Stimulated activated CD8-positive, alpha-beta memory T cell treated with anti-CD3 and anti-CD28 coated beads, Interleukin-7, amount 100 ng/mL, for 4 hours (primary cell): ENCODE measurements around the gene PTK6.
"Not testable (repeated sequence)": the region's sequence is repeated elsewhere in the genome, so short reads cannot be mapped to it uniquely, and the experiment has no call there.

Source experiments
- DNase-seq, 2 donors: peaks; one replicate each; pipeline ENCODE4 v3.0.0-alpha.2; 2020; ENCODE audit warnings: low read depth in 2 of 2

The PTK6 gene

GRCh38 chr20:63495167-63495720 is 41.9 kb downstream of the PTK6 start:
- no peak for DNase-seq

- DNase-seq, result no peak
These were observed 42.6 kb downstream of the PTK6 start for GRCh38 chr20:63494420-63495166.

GRCh38 chr20:63494084-63494419 is 43.1 kb downstream of the PTK6 start:
- DNase-seq, result no peak

GRCh38 chr20:63493563-63494020 is 43.6 kb downstream of the PTK6 start:
- DNase-seq, result no peak

- DNase-seq, result no peak
These were observed 44.2 kb downstream of the PTK6 start for GRCh38 chr20:63492982-63493381.

DNA sequence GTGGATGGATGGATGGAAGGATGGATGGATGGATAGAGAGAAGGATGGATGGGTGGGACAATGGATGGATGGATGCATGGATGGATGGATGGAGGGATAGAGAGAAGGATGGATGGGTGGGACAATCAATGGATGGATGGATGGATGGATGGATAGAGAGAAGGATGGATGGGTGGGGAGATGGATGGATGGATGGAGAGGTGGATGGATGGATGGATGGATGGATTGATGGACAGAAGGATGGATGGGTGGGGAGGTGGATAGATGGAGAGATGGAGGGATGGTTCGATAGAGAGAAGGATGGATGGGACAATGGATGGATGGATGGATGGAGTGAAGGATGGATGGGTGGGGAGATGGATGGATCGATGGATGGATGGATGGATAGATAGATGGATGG is 44.7 kb downstream of the PTK6 start:
- DNase-seq, result no peak

DNA sequence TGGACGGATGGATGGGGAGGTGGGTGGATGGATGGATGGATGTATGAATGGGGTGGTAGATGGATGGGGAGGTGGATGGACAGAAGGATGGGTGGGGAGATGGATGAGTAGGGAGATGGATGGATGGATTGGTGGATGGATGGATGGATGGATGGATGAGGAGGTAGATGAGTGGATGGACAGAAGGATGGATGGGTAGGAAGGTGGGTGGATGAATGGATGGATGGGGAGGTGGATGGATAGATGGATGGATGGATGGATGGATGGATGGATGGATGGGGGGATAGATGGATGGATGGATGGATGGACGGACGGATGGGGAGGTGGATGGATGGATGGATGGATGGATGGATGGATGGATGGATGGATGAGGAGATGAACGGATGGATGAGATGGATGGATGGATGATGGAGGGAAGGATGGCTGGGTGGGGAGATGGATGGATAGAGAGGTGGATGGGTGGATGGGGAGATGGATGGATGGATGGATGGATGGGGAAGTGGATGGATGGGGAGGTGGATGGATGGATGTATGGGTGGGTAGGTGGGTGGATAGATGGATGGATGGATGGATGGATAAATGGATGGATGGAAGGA is 45.4 kb downstream of the PTK6 start:
- DNase-seq, result no peak

DNA sequence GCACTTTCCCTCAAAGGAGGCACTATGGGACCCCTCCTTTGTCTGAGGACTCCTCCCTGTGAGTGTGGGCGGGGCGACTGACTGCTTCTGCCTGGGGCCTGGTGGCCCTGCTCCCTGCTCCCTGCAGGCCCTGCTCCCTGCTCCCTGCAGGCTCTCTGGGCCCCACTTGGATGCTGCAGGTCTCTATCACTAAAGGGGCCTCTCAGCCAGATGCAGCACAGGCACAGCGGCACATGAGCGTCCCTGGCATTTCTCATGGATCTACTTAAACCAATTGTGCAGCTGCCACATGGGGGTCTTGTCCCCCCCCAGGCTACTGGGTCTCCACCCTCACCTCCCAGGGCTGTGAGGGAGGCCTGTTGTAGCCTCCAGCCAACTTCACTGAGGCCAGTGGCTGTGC is 46.1 kb downstream of the PTK6 start:
- no peak for DNase-seq

GRCh38 chr20:63490416-63490815 is 46.8 kb downstream of the PTK6 start:
- no peak for DNase-seq

DNA sequence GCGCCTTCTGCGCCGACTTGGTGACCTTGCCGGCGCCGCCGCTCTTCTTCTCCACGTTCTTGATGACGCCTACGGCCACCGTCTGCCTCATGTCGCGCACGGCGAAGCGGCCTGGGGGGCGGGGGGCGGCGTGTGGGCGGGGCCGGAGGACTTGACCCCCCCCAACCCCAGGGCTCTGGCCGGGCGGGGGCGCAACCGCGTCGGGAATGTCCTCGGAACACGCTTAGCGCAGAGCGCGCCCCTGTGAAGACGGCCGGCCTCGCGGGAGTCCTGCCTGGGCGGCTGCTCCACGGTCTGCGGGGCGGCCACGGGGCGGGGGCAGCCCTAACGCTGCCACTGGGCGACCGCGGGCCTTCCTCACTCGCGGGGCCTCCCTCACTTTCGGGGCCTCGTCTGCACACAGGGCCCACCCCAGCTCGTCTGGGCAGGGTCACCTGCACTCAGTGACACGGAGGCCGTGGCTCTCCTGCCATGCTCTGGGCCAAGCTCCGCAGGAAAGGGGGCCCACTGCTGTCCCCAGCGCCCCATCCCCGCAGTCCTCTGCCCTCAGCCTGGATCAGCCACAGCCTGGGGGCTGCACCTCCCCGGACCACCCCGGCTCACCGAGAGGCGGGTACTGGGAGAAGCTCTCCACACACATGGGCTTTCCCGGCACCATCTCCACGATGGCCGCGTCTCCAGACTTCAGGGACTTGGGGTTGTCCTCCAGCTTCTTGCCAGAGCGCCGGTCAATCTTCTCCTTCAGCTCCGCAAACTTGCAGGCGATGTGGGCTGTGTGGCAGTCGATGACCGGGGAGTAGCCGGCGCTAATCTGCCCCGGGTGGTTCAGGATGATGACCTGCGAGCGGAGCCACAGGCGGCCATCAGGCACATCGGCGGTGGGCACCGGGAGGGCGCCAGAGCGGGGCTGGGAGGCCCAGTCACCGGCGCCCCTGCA is 48.6 kb downstream of the PTK6 start:
- no peak for DNase-seq

- no peak for DNase-seq
These were observed 49.4 kb downstream of the PTK6 start for GRCh38 chr20:63487781-63488241.

DNA sequence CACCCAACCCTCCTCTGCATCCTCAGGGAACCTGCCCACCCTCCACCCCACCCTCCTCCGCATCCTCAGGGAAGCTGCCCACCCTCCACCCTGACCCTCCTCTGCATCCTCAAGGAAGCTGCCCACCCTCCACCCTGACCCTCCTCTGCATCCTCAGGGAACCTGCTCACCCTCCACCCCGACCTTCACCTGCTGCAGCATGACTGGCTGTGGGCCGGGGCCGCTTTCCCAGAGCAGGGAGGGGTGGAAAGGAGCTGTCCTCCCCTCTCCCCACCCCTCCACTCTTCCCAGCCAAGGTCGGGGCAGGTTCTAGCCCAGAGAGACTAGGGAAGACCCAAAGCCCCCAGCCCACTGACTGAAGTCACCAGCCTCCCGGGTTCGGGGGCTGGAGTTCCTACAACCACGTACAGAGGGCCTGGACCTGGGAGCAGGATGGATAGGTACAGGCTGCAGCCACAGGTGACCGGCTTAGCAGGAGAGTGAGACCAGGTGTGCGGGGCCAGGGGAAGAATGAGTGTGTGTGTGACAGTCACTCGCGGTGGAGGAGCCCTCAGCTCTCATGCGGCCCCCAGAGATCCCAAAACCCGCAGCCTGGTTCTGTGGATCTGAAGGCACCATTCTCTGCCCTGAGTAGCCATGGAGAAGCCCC is 49.9 kb downstream of the PTK6 start:
- no peak for DNase-seq

DNA sequence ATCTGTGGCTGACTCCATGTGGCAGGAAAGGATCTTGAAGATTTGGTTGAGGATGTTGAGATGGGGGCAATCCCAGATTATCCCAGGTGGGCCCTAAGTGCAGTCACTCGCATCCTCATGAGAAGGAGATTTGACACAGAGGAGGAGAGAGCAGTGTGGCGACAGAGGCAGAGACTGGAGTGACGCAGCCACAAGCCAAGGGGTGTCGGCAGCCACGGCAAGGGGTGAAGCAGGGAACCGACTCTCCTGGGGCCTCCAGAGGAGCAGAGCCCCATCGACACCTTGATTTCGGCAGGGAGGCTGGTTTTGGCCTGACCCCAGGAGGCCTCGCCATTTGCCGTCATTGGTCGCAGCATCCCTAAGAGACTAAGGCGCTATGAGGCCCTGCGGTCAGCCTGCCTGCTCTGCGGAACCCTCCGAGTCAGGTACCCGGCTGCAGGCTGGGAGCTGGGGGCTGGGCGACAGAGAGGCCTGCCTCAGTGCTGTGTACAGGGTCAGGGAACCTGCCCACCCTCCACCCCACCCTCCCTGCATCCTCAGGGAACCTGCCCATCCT is 50.8 kb downstream of the PTK6 start:
- no peak for DNase-seq

DNA sequence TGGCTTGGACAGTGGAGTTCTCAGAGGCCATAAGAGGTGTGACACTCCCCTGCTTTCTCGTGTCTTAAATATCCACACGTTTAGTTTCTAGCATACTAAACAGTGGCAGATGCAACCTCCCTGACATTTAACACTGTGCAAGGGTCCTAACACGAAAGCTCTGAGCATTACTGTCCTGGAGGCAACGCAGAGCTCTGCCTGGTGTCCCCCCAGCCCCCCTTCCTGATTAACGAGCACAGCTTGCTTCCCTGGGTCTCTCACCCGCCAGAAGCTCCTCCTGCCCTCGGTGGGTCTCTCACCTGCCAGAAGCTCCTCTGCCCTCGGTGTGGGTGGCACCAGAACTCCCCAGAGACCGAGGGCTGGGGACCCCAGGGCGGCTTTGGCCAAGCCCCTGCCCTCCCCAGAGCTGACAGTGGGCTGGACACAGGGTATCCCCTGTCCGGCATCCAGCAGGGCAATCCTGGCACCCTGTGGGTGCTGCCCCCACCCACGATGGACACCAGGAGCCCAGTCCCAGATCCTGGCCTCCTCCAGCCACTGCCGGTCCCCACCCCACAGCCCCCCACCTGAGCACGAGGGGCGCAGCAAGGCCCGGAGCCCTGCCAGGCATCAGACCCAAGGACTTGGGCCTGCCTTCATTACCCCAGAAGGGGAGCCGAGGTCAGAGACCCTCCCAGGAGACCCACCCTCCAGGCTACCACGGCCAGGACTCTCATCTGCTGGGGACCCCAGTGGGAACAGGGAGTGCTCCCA is 52.3 kb downstream of the PTK6 start:
- no peak for DNase-seq

DNA sequence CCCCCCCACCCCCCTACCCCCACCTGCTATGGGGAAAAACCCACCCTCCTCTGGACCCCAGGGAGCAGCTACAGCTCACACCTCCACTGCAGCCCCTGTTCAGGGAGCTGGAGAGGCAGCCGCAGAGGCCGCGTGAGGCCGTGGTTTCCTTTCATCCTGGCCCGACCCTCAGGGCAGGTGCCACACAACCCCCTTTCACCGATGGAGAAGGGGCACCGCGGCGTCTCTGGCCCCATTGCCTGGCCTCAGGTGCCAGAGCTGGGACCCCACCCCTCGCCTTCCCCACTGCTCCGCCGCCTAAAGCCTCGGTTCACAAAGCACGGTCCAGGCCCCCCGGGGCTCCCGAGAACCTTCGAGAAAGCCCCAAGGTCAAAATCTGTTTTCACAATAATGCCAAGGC is 52.9 kb downstream of the PTK6 start:
- no peak for DNase-seq

DNA sequence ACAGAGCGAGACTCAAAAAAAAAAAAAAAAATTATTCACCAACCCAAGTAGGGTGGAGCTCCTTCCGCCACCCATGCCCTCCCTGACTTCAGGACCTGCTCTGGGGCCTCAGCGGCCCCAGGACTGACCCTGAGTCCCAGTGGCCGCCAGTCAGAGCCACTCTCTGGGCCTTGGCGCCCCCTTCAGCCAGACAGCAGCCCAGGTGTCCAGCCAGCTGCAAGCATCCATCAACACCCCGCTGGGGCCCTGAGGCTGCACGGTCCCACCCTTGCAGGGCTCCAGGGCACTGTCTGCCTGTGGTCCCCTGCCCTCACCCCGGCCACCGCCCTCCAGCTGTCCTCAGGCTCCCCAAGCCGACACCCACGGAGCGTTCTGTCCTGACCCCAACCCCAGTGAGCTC is 53.3 kb downstream of the PTK6 start:
- DNase-seq, result no peak

DNA sequence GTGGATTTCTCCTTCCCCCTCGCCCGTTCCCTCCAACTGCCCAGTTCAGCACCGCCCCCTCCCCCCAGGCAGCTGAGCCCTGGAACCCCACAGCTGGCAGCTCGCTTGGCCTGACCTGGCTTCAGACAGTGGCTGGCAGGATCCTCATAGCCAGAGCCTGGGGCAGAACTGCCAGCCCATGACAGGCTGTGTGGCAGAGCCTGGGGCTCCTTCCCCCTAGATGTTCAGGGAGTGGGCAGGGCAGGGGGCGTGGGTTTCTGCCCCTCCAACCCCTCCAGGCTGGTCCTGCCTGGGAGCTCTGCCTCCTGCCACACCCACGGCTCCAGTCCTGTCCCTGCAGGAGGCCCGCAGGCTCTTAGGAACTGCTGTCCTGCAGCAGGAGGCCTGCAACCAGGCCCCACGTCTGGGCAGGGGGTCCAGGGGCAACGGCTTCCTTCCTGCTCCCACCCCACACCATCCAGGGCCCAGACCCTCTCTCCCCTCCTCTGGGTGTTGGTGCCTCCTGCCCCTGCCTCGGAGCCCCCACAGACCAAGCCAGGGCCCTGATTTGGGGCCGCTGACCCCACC is 55.1 kb downstream of the PTK6 start:
- DNase-seq, result no peak

DNA sequence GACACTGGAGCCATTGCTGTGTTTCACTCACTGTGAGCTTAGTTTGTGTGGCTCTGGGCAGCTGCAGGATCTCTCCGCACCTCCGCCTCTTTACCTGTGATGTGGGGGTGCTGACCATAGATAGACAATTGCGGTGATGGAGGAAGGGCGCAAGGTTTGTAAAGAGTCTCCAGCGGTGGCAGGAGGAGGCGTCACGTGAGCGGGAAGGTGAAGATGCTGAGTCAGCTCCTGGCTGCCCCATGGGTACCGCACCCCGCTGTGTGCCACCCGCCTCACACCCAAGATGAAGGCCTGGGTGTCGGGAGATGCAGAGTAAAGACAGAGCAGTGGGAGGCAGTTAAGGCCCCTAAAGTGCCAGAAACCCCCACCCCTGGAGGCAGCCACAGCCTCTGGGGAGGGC is 55.7 kb downstream of the PTK6 start:
- no peak for DNase-seq

GRCh38 chr20:63479695-63480419 is 57.3 kb downstream of the PTK6 start:
- not testable (repeated sequence) for DNase-seq
